PC-3 (cell line): ENCODE results near the gene ACP1. TPM values are rescaled to one million over a fixed set of nuclear protein-coding genes. Genes with fewer than 3 reads are reported as not detected.
A peak's percentile ranks its signal among the peaks of the same experiment; 100 is the strongest.

Experiments
- ATAC-seq: fragments of 200-7000 bp; cut with Tn5 transposase; 2 replicates; pipeline ENCODE4 v1.9.1; 2020; ENCODE audit warnings: mild to moderate bottlenecking, moderate library complexity
- BruUV-seq: library from RNA; stranded (reverse); fragments of 400-500 nt; replicated peaks from 2 replicates; lab custom pipeline; 2021; lab: Mats Ljungman, UMichigan
- CTCF ChIA-PET: fragments of 300-600 bp; sonication (Branson Sonifier 250); formaldehyde crosslinking; loops from one replicate; lab custom pipeline; 2022; ENCODE audit warnings: antibody characterized with exemption; lab: Charles Lee
- POLR2A ChIA-PET: fragments of 300-600 bp; sonication (Branson Sonifier 250); formaldehyde crosslinking; loops from one replicate; lab custom pipeline; 2022; ENCODE audit warnings: antibody characterized with exemption; ENCODE audit not compliant: unreplicated experiment; lab: Charles Lee
- DNase-seq: peaks from one replicate; pipeline ENCODE4 v3.0.0-alpha.2; 2015
- H2AFZ ChIP-seq: fragments of 300-600 bp; sonication (generic); 2 replicates; pipeline ENCODE4 v1.6.0; 2016; ENCODE audit warnings: antibody characterized with exemption, low read length
- H3F3A ChIP-seq: fragments of 300-600 bp; sonication (generic); one replicate; pipeline ENCODE4 v1.6.0; 2017; ENCODE audit warnings: antibody characterized with exemption, low read length, control low read depth, mild to moderate bottlenecking; ENCODE audit not compliant: unreplicated experiment
- H3K27ac ChIP-seq: fragments of 300-600 bp; sonication (generic); 2 replicates; pipeline ENCODE4 v1.5.1; 2016; ENCODE audit warnings: mild to moderate bottlenecking, low read length
- H3K27me3 ChIP-seq: fragments of 300-600 bp; sonication (generic); 2 replicates; pipeline ENCODE4 v1.6.1; 2016; ENCODE audit warnings: low read length, mixed read lengths
- H3K36me3 ChIP-seq: fragments of 300-600 bp; sonication (generic); 2 replicates; pipeline ENCODE4 v1.6.1; 2016; ENCODE audit warnings: low read depth, mixed run types, low read length, mixed read lengths
- H3K4me1 ChIP-seq: fragments of 300-600 bp; sonication (generic); 2 replicates; pipeline ENCODE4 v1.5.1; 2016; ENCODE audit warnings: low read length; ENCODE audit not compliant: insufficient read depth
- H3K4me2 ChIP-seq: fragments of 300-600 bp; sonication (generic); 2 replicates; pipeline ENCODE4 v1.6.0; 2016; ENCODE audit warnings: low read length
- H3K4me3 ChIP-seq: fragments of 300-600 bp; sonication (generic); 2 replicates; pipeline ENCODE4 v1.5.1; 2016; ENCODE audit warnings: mild to moderate bottlenecking, low read length, mixed read lengths
- H3K79me2 ChIP-seq: fragments of 300-600 bp; sonication (generic); 2 replicates; pipeline ENCODE4 v1.6.1; 2017; ENCODE audit warnings: low read length, mixed read lengths
- H3K9ac ChIP-seq: fragments of 300-600 bp; sonication (generic); 2 replicates; pipeline ENCODE4 v1.6.0; 2016; ENCODE audit warnings: mild to moderate bottlenecking, low read length
- H3K9me2 ChIP-seq: fragments of 300-600 bp; sonication (generic); replicated peaks from 2 replicates; pipeline ENCODE4 v1.6.1; 2016; ENCODE audit warnings: mixed run types, low read length, mixed read lengths
- H3K9me3 ChIP-seq: fragments of 300-600 bp; sonication (generic); 2 replicates; pipeline ENCODE4 v1.6.1; 2016; ENCODE audit warnings: low read length, mixed read lengths
- H4K20me1 ChIP-seq: fragments of 300-600 bp; sonication (generic); 2 replicates; pipeline ENCODE4 v1.6.1; 2016; ENCODE audit warnings: low read length, mixed read lengths
- CTCF ChIP-seq: fragments of 300-600 bp; sonication (generic); conservative IDR thresholded peaks from 2 replicates; pipeline ENCODE4 v1.5.1; 2017; ENCODE audit warnings: antibody characterized with exemption, low read depth, mild to moderate bottlenecking, low read length
- EZH2 ChIP-seq: fragments of 300-600 bp; sonication (generic); IDR thresholded peaks from one replicate; pipeline ENCODE4 v1.6.1; 2017; ENCODE audit warnings: antibody characterized with exemption, mild to moderate bottlenecking, low read length; ENCODE audit not compliant: unreplicated experiment
- EZH2phosphoT487 ChIP-seq: fragments of 300-600 bp; sonication (generic); IDR thresholded peaks from 2 replicates; pipeline ENCODE4 v1.6.1; 2018; ENCODE audit warnings: mild to moderate bottlenecking, antibody characterized with exemption, low read length, borderline replicate concordance
- intact Hi-C: fragments of 100-400 bp; cut with micrococcal nuclease; formaldehyde crosslinking; loops from 2 replicates; pipeline ENCODE4 v1.9.0; 2023
- total RNA-seq: library from RNA; depleted of rRNA; stranded (reverse); fragments of >200 nt; gene quantifications from 2 replicates; pipeline ENCODE4 v1.2.3, GENCODE V29; 2014

ACP1 gene
- total RNA-seq, 1 experiment from 2014 or later = 149 TPM

- H3K9ac ChIP-seq = no peak overlapping the region
- peaks cover 16% of the 10 kb centered on the region for H3K36me3 ChIP-seq
- no peaks in the 10 kb centered on the region for H3K9me2 ChIP-seq
- TF ChIP-seq EZH2phosphoT487 (no peak), EZH2 (no peak), CTCF (peak; percentile 72)
- no peaks in the 10 kb centered on the region for H3K79me2 ChIP-seq
- H2AFZ ChIP-seq = no peak overlapping the region
- H3K27me3 ChIP-seq = no peaks in the 10 kb centered on the region
- no peaks in the 10 kb centered on the region for H3K9me3 ChIP-seq
- ATAC-seq (peak; percentile 77), DNase-seq (peak; percentile 79)
- H3K4me1 ChIP-seq = no peaks in the 10 kb centered on the region
- BruUV-seq = no TSS peak
- no peak overlapping the region for H3K27ac ChIP-seq
- no peak overlapping the region for H3K4me2 ChIP-seq
- ChIA-PET POLR2A (no interaction called here), CTCF (no interaction called here)
- H4K20me1 ChIP-seq = no peaks in the 10 kb centered on the region
- H3K4me3 ChIP-seq = no peak overlapping the region
- no peaks in the 10 kb centered on the region for H3F3A ChIP-seq
- intact Hi-C loops = loop anchor here (1.0 to 5.0 kb wide), 2 partner anchors 44 to 1301 kb away; no protein-coding TSS in a partner anchor
Observed at GRCh38 chr2:246489-247144, 18.1 kb upstream of the ACP1 start.

GRCh38 chr2:248724-249123 is 16.0 kb upstream of the ACP1 start:
- BruUV-seq = no TSS peak
- Histone ChIP-seq H3K27ac (no peak overlapping the region), H3F3A (no peaks in the 10 kb centered on the region), H4K20me1 (no peaks in the 10 kb centered on the region), H2AFZ (no peak overlapping the region), H3K27me3 (no peaks in the 10 kb centered on the region), H3K4me3 (no peak overlapping the region), H3K9me2 (no peaks in the 10 kb centered on the region), H3K4me1 (no peaks in the 10 kb centered on the region), H3K9ac (no peak overlapping the region), H3K36me3 (peaks cover 1% of the 10 kb centered on the region; the same call in 1 of the 2 replicates), H3K9me3 (no peaks in the 10 kb centered on the region), H3K4me2 (no peak overlapping the region), H3K79me2 (no peaks in the 10 kb centered on the region)
- ATAC-seq (no peak), DNase-seq (no peak)
- intact Hi-C loops = loop anchor here (5.0 kb wide), 1 partner anchor 1299 kb away; no protein-coding TSS in a partner anchor
- TF ChIP-seq CTCF = no peak
- TF ChIP-seq EZH2phosphoT487 = no peak
- TF ChIP-seq EZH2 = no peak
- CTCF ChIA-PET = no interaction called here
- POLR2A ChIA-PET = no interaction called here

GRCh38 chr2:249538-250042 is 15.2 kb upstream of the ACP1 start:
- ChIA-PET CTCF (no interaction called here), POLR2A (no interaction called here)
- DNase-seq = no peak
- H3K36me3 ChIP-seq = no peaks in the 10 kb centered on the region
- no peak for TF ChIP-seq EZH2phosphoT487
- TF ChIP-seq CTCF = no peak
- no peak for TF ChIP-seq EZH2
- no peaks in the 10 kb centered on the region for H3K9me2 ChIP-seq
- H3K4me2 ChIP-seq = no peak overlapping the region
- no peaks in the 10 kb centered on the region for H3F3A ChIP-seq
- no peak for ATAC-seq
- no peaks in the 10 kb centered on the region for H3K27me3 ChIP-seq
- H3K79me2 ChIP-seq = no peaks in the 10 kb centered on the region
- H3K9me3 ChIP-seq = no peaks in the 10 kb centered on the region
- H3K27ac ChIP-seq = no peak overlapping the region
- no peaks in the 10 kb centered on the region for H4K20me1 ChIP-seq
- H3K4me3 ChIP-seq = no peak overlapping the region
- no TSS peak for BruUV-seq
- intact Hi-C loops = loop anchor here (5.0 kb wide), 1 partner anchor 1298 kb away; no protein-coding TSS in a partner anchor
- H3K9ac ChIP-seq = no peak overlapping the region
- H3K4me1 ChIP-seq = no peaks in the 10 kb centered on the region
- H2AFZ ChIP-seq = no peak overlapping the region
